Measurements from ENCODE around the gene FGF12. TPM values are rescaled to one million over a fixed set of nuclear protein-coding genes. Genes with fewer than 3 reads are reported as not detected.
"Not testable (repeated sequence)": the region's sequence is repeated elsewhere in the genome, so short reads cannot be mapped to it uniquely, and the experiment has no call there.

FGF12 gene
- total RNA-seq, 1 experiment from 2014 or later = 9.7 TPM

DNA sequence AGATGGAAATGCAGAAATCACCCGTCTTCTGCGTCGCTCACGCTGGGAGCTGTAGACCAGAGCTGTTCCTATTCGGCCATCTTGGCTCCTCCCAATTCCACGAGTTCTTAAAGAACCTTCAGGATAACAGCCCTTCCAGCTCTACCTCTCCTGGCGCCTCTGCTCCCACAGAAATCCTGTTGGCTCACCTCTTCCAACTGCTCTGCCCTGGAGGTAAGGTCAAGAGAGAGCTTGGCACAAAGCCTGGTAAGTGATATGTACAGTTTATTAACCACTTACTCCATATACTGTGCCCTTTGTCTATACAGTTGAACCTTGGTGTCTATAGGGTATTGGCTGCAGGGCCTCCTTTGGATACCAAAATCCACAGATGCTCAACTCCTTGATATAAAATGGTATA is 17.8 kb upstream of the FGF12 start:
- no TSS peak for BruUV-seq (replicated peaks)
- Mint-ChIP-seq H3K4me3 (ENCODE audit: low read depth, unreplicated experiment) (no peak overlapping the region), H3K27ac (ENCODE audit: unreplicated experiment) (no peak overlapping the region), H3K4me1 (ENCODE audit: low read depth, unreplicated experiment) (no peaks in the 10 kb centered on the region), H3K36me3 (ENCODE audit: insufficient read depth, unreplicated experiment) (no peaks in the 10 kb centered on the region), H3K27me3 (ENCODE audit: unreplicated experiment) (no peaks in the 10 kb centered on the region), H3K9me3 (ENCODE audit: low read depth, unreplicated experiment) (peaks cover 2% of the 10 kb centered on the region)
- CTCF ChIA-PET = no interaction called here
- intact Hi-C loops (cut with micrococcal nuclease; ENCODE audit: unreplicated experiment) = no loop called here
- no peak for DNase-seq
- TF ChIP-seq, protein P1, sequence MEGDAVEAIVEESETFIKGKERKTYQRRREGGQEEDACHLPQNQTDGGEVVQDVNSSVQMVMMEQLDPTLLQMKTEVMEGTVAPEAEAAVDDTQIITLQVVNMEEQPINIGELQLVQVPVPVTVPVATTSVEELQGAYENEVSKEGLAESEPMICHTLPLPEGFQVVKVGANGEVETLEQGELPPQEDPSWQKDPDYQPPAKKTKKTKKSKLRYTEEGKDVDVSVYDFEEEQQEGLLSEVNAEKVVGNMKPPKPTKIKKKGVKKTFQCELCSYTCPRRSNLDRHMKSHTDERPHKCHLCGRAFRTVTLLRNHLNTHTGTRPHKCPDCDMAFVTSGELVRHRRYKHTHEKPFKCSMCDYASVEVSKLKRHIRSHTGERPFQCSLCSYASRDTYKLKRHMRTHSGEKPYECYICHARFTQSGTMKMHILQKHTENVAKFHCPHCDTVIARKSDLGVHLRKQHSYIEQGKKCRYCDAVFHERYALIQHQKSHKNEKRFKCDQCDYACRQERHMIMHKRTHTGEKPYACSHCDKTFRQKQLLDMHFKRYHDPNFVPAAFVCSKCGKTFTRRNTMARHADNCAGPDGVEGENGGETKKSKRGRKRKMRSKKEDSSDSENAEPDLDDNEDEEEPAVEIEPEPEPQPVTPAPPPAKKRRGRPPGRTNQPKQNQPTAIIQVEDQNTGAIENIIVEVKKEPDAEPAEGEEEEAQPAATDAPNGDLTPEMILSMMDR (IDR thresholded peaks at IDR 0.05; ENCODE audit: unreplicated experiment) = no peak

DNA sequence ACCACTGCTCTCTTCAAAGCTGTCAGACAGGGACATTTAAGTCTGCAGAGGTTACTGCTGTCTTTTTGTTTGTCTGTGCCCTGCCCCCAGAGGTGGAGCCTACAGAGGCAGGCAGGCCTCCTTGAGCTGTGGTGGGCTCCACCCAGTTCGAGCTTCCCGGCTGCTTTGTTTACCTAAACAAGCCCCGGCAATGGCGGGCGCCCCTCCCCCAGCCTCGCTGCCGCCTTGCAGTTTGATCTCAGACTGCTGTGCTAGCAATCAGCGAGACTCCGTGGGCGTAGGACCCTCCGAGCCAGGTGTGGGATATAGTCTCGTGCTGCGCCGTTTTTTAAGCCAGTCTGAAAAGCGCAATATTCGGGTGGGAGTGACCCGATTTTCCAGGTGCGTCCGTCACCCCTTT is 17.3 kb upstream of the FGF12 start:
- DNase-seq; H3K9me3 Mint-ChIP-seq (ENCODE audit: low read depth, unreplicated experiment); H3K4me1 Mint-ChIP-seq (ENCODE audit: low read depth, unreplicated experiment); BruUV-seq (replicated peaks); H3K27ac Mint-ChIP-seq (ENCODE audit: unreplicated experiment); H3K36me3 Mint-ChIP-seq (ENCODE audit: insufficient read depth, unreplicated experiment); H3K27me3 Mint-ChIP-seq (ENCODE audit: unreplicated experiment); CTCF ChIA-PET; H3K4me3 Mint-ChIP-seq (ENCODE audit: low read depth, unreplicated experiment); intact Hi-C loops (cut with micrococcal nuclease; ENCODE audit: unreplicated experiment): not testable (repeated sequence)

DNA sequence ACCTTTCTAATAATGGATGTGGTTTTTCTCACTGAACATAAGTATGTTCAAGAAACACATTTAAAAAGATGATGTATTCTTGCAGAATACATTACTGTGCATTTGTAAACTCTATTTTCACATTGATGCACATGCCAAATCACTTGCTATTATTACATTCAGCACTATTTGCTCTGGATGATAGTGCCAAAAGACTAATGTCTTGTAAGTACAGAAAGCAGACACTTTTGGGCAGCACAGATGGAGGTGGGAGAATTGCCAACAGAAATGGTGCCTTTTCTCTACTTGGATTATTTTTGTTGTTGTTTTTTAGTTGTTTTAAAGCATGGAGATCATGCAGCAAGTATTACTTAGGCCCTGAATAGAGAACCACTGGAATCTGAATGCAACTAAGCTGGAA is 10.2 kb upstream of the FGF12 start:
- DNase-seq = no peak
- H3K9me3 Mint-ChIP-seq (ENCODE audit: low read depth, unreplicated experiment) = no peaks in the 10 kb centered on the region
- TF ChIP-seq, protein P1 (IDR thresholded peaks at IDR 0.05; ENCODE audit: unreplicated experiment) = no peak
- no TSS peak for BruUV-seq (replicated peaks)
- intact Hi-C loops (cut with micrococcal nuclease; ENCODE audit: unreplicated experiment) = no loop called here
- no peak overlapping the region for H3K27ac Mint-ChIP-seq (ENCODE audit: unreplicated experiment)
- CTCF ChIA-PET = no interaction called here
- H3K27me3 Mint-ChIP-seq (ENCODE audit: unreplicated experiment) = peaks cover 19% of the 10 kb centered on the region
- no peak overlapping the region for H3K4me3 Mint-ChIP-seq (ENCODE audit: low read depth, unreplicated experiment)
- H3K4me1 Mint-ChIP-seq (ENCODE audit: low read depth, unreplicated experiment) = no peaks in the 10 kb centered on the region
- H3K36me3 Mint-ChIP-seq (ENCODE audit: insufficient read depth, unreplicated experiment) = no peaks in the 10 kb centered on the region

DNA sequence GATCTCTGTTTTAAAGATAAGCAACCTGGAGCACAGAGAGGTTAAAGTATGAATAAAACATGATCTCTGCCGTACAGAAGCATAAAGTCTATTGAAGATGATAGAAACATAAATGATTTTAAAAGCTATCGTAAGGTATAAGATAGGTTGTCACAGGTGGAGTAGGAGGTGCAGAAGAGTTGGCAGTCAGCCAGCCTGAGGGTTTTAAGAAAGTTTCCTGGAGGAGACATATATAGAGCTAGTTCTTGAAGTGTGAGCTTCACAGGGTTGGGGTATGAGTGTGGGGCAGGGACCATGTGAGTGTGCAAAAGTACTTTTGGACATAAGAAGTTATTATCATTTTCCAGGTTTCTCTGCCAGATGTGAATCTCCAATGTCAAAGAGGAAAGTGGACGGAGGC is 3.9 kb upstream of the FGF12 start:
- TF ChIP-seq, protein P1 (IDR thresholded peaks at IDR 0.05; ENCODE audit: unreplicated experiment) = no peak
- DNase-seq = no peak
- CTCF ChIA-PET = no interaction called here
- Mint-ChIP-seq H3K27ac (ENCODE audit: unreplicated experiment) (no peak overlapping the region), H3K27me3 (ENCODE audit: unreplicated experiment) (peaks cover 56% of the 10 kb centered on the region), H3K4me3 (ENCODE audit: low read depth, unreplicated experiment) (no peak overlapping the region), H3K9me3 (ENCODE audit: low read depth, unreplicated experiment) (no peaks in the 10 kb centered on the region), H3K4me1 (ENCODE audit: low read depth, unreplicated experiment) (no peaks in the 10 kb centered on the region), H3K36me3 (ENCODE audit: insufficient read depth, unreplicated experiment) (no peaks in the 10 kb centered on the region)
- intact Hi-C loops (cut with micrococcal nuclease; ENCODE audit: unreplicated experiment) = no loop called here
- BruUV-seq (replicated peaks) = no TSS peak

DNA sequence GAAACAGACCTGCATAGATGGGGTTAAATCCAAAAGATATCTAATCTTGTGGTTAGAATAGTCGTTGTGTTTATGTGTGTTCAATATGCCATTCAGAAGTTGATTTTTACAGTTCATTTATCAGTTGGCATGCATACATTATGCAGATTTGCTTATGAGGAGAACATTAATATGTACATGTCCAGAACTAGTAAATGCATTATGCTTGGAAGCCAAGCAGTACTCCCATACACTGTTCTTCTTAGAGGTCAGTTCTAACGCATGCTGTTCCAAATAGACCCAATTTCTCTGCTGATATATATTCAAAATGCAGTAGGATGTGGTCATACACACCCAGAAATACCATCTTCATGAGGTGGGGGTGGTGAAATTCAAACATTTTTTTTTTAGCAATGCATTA is 956 bp downstream of the FGF12 start:
- BruUV-seq (replicated peaks) = no TSS peak
- no peak for DNase-seq
- no peaks in the 10 kb centered on the region for H3K4me1 Mint-ChIP-seq (ENCODE audit: low read depth, unreplicated experiment)
- H3K4me3 Mint-ChIP-seq (ENCODE audit: low read depth, unreplicated experiment) = no peak overlapping the region
- no peak overlapping the region for H3K27ac Mint-ChIP-seq (ENCODE audit: unreplicated experiment)
- intact Hi-C loops (cut with micrococcal nuclease; ENCODE audit: unreplicated experiment) = no loop called here
- peaks cover 99% of the 10 kb centered on the region for H3K27me3 Mint-ChIP-seq (ENCODE audit: unreplicated experiment)
- TF ChIP-seq, protein P1 (IDR thresholded peaks at IDR 0.05; ENCODE audit: unreplicated experiment) = no peak
- CTCF ChIA-PET = no interaction called here
- H3K36me3 Mint-ChIP-seq (ENCODE audit: insufficient read depth, unreplicated experiment) = no peaks in the 10 kb centered on the region
- H3K9me3 Mint-ChIP-seq (ENCODE audit: low read depth, unreplicated experiment) = no peaks in the 10 kb centered on the region

Measured in Calu3 (cell line).